ENCODE results near the gene LRP2.

- TF ChIP-seq CTCF (IDR thresholded peaks at IDR 0.05; ENCODE audit: borderline replicate concordance, extremely low read depth, low read length, poor library complexity, severe bottlenecking), result no peak
- no peak for TF ChIP-seq EZH2 (IDR thresholded peaks at IDR 0.05; ENCODE audit: borderline replicate concordance, low read depth, low read length, severe bottlenecking)
These were observed 161.6 kb downstream of the LRP2 start for GRCh38 chr2:169200756-169201155.

Data from DND-41 (cell line).